CD4-positive, alpha-beta T cell treated with Interferon alpha-2 for 1 hour (primary cell): ENCODE data around the gene ZNF454.

Experiments used
- DNase-seq, 2 donors: peaks; one replicate each; pipeline ENCODE4 v3.0.0-alpha.2; 2020 to 2022

ZNF454 gene

GRCh38 chr5:178940569-178941360 is at the start of gene ZNF454:
ZNF454 (plus strand) TSS chr5:178941198; CDS start chr5:178942792, 1,594 bp downstream.
- DNase-seq, result no peak

DNA sequence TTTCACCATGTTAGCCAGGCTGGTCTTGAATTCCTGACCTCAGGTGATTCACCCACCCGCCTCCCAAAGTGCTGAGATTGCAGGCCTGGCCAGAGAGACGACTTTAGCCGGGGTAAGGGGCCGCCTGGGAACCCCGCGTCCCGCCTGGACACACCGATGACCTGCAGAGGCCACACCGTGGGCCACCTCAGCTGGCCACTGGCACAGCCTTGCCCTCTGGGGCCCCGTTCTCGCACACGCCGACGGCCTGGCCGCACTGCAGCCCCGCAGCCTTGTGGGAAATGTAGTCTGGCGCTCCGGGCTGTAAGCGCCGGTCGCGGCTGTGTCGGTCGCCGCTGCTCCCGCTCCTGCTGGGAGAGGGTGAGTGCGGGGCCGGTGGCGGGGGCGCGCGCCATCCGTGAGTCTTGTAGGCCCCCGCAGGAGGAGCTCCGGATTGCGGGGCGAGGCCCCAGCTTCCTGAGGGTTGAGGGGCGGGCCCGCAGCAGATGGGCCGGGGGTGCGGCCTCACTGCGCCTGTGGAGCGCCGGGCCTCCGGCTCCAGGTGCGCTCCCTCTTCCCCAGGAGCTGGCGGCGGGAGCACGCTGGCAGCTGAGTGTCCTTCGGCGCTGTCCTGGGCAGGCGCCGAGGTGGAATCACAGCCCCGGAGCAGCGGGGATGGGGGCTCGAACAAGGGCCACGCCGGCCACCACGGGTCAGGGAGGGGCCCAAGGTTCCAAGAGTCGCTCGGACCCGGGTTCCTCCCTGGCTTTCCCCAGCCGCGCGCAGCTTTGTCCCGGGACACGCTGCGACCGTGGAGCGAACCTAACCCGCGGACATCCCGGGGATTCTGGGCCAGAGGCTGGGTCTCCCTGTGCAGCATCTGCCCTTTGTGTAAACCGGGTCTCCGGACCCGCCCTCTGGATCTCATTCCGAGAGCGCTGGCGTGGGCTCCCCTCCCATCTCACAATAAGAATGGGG is 45.1 kb upstream of the ZNF454 start, which contains the start of gene ZFP2:
Gene ZFP2 (plus strand): TSS at position 299 of the 957 bp plus-strand sequence. CDS start 35,401 bp downstream, outside the sequence.
- DNase-seq, result peak; percentile 12 to 17

DNA sequence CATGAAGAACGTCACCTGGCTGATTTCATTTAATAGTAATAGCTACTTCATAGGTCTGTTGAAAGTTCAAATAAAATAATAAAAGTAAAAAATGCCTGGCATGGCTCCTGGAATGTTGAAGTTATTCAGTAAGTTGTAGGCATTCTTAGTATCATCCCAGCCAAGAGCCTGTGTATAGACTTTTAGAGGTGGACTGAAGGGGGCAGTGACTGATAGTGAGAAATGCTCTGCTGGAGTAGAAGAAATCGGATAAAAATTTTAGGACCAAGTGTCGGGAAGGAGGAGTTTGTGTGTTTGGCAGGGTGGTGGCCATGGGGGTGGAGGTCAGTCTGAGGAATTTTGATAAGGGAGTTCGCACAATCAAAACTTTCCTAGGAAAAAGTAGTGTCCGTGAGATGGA is 41.7 kb upstream of the ZNF454 start:
- DNase-seq, result no peak

- no peak for DNase-seq
These were observed 38.1 kb upstream of the ZNF454 start for GRCh38 chr5:178902849-178903248.

DNA sequence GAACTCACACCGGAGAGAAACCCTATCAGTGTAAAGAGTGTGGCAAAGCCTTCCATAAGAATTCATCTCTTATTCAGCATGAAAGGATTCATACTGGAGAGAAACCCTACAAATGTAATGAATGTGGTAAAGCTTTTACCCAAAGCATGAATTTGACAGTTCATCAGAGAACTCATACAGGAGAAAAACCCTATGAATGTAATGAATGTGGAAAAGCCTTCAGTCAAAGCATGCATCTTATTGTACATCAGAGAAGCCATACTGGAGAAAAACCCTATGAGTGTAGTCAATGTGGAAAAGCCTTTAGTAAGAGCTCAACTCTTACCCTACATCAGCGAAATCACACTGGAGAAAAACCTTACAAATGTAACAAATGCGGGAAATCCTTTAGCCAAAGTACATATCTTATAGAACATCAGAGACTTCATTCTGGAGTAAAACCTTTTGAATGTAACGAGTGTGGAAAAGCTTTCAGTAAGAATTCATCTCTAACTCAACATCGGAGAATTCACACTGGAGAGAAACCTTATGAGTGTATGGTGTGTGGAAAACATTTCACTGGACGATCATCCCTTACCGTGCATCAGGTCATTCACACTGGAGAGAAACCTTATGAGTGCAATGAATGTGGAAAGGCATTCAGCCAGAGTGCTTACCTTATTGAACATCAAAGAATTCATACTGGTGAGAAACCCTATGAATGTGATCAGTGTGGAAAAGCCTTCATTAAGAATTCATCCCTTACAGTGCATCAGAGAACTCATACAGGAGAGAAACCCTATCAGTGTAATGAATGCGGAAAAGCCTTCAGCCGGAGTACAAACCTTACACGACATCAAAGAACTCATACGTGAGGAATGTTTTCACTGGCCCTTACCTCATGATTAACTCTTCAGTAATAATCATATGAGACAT is 8.9 kb upstream of the ZNF454 start:
- no peak for DNase-seq

- no peak for DNase-seq
These were observed 363 bp downstream of the ZNF454 start for GRCh38 chr5:178941361-178941760.

DNA sequence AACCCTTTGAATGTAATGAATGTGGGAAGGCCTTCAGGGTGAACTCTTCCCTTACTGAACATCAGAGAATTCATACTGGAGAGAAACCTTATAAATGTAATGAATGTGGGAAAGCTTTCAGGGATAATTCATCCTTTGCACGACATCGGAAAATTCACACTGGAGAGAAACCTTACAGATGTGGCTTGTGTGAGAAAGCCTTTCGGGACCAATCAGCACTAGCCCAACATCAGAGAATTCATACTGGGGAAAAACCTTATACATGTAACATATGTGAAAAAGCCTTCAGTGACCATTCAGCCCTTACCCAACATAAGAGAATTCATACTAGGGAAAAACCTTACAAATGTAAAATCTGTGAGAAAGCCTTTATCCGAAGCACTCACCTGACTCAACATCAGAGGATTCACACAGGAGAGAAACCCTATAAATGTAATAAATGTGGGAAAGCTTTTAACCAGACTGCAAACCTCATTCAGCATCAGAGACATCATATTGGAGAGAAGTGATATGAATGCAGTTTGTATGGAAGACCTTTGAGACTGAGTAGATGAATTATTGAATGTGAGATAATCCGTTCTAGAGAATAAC is 24.6 kb downstream of the ZNF454 start:
- no peak for DNase-seq

GRCh38 chr5:178981381-178981780 is 40.4 kb downstream of the ZNF454 start:
- no peak for DNase-seq

- DNase-seq, result no peak
These were observed 41.9 kb downstream of the ZNF454 start for GRCh38 chr5:178982941-178983340.

DNA sequence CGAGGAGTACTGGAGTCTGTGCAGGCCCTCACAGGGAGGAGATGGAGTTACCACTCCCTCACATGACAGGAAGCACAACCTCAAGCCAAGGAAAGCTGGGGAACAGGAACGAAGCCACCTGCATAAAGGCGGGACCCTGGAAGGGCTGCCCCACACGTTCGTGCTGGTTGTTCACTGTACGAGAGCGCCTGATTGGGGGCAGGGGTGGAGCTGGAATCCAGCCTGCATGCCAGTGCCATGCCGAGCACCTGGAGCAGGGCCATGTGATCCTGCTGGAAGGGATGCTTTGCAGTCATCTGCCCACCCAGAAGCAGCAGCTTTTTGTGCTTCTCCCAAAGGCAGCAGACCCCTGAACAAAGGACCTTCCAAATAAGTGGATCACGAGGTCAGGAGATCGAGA is 42.7 kb downstream of the ZNF454 start:
- no peak for DNase-seq

GRCh38 chr5:178984145-178985072 is 43.4 kb downstream of the ZNF454 start:
- no peak for DNase-seq

DNA sequence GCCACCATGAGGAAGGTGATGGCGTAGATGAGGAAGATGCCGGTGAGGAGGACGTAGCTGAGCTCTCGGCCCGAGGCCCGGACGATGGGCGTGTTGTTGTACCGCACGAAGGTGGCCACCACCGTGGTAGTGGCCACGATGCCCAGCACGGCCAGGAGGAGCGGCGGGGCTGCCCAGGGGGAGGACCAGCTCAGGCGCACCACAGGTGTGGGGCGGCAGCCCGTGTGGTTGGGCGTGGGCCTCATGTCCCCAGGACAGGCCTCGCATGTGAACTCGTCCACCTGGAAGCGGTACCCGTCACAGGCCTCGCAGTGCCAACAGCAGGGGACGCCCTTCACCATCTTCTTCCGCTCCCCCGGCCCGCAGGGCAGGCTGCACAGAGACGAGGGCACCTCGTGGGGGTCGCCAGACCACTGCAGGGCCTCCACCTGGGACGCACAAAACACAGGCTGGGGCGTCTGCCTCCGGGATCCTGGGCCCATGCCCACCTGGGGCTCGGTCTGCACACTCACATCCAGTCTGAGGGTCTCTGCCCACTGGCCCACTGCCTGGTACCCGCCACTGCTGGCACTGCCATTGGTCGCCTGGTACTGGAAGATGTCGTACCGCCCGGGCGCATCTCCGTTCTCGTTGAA is 45.4 kb downstream of the ZNF454 start:
- no peak for DNase-seq

DNA sequence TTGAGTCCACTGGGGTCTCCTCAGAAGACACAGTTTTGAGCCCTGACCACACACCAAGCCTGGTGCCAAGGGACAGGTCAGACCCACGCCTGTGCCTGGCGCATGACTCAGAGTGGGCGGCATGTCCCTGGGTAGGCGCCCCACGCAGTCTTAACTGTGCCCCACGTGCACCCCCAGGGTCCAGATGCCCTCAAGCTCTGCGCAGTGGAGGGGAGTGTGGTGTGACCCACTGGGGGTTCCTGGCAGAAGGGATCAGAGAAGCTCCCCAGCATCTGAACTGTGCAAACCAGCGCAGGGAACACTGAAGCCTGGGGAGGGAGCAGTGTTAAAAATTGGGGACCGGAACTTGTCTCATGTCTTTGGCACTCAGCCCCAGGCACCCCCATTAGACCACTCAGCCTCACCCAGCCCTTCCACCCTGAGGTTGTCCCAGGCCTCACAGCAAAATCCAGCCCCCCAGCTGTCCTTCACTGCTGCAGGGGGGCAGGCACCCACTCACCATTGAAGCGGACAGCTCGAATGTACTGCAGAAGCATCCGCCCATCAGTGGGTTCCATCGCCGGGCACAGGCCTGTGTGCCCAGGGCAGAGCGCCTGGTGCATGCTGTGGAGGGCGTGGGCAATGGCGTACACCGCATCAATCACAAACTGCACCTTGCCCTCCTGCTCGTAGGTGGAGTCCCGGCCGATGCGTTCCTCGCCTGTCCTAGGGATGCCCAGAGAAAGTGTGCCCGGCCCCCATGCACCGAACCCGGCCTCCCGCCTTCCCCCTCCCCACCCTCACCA is 47.6 kb downstream of the ZNF454 start:
- DNase-seq, result no peak

DNA sequence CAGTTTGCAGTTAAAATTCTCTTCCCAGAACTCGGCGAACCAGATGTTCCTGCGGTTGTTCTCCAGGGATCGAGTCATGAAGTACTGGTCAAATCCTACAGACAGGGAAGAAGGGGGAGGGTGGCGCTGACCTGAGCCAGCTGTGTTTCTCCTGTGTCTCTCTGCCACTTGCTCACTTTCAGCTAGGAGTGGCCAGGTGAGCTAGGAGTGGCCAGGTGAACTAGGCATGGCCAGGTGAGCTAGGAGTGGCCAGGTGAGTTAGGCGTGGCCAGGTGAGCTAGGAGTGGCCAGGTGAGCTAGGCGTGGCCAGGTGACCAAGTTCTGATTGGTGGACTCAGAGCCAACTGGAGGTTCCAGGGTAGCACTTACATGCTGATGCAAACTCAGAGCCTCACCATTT is 48.3 kb downstream of the ZNF454 start:
- DNase-seq, result no peak

- DNase-seq, result no peak
These were observed 49.5 kb downstream of the ZNF454 start for GRCh38 chr5:178990491-178990890.

GRCh38 chr5:178991190-178992145 is 50.5 kb downstream of the ZNF454 start:
- no peak for DNase-seq

GRCh38 chr5:178992291-178992895 is 51.4 kb downstream of the ZNF454 start:
- no peak for DNase-seq

DNA sequence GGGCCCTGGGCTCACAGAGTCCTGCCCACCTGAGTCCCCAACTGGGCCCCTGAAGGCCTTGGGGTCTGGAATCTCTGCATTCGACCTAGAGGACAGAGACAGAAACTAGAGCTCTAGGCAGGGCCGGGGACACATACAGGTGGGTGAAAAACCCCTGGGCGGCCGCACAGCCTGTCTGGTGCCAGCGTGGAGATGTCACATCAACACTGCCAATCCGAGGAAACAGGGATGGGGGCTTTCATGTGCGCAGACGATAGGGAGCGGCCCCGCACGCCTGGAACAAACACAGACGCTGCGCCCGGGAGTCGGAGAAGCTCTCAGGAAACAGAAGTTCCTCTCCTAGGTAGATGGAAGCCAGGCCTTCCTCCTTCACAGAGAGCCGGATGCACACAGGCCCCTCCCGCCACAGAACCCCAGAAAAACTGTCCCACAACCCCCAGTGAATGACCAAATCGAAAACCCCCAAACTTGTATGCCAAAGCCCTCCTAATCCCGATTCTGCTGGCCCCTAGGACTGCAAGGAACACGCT is 52.3 kb downstream of the ZNF454 start:
- no peak for DNase-seq
